ENCODE measurements around the gene GAP43.

The GAP43 gene

GRCh38 chr3:115633467-115633866 is 10.2 kb downstream of the GAP43 start:
- ATAC-seq (replicated peaks; ENCODE audit: extremely low read depth, poor library complexity, severe bottlenecking) (no peak), DNase-seq (ENCODE audit: low spot score in 2 of 2) (no peak)
- no peaks in the 10 kb centered on the region for H3K36me3 Mint-ChIP-seq (ENCODE audit: insufficient read depth)
- no peak overlapping the region for H3K4me3 Mint-ChIP-seq
- peaks cover 10% of the 10 kb centered on the region for H3K27me3 Mint-ChIP-seq
- H3K9me3 Mint-ChIP-seq = no peaks in the 10 kb centered on the region
- no peaks in the 10 kb centered on the region for H3K4me1 Mint-ChIP-seq
- H3K27ac Mint-ChIP-seq (ENCODE audit: low read depth) = no peak overlapping the region

GRCh38 chr3:115634052-115634451 is 10.7 kb downstream of the GAP43 start:
- Mint-ChIP-seq H3K27ac (ENCODE audit: low read depth) (no peak overlapping the region), H3K4me3 (no peak overlapping the region), H3K9me3 (no peaks in the 10 kb centered on the region), H3K36me3 (ENCODE audit: insufficient read depth) (no peaks in the 10 kb centered on the region), H3K4me1 (no peaks in the 10 kb centered on the region), H3K27me3 (peaks cover 10% of the 10 kb centered on the region)
- no peak for ATAC-seq (replicated peaks; ENCODE audit: extremely low read depth, poor library complexity, severe bottlenecking)
- no peak for DNase-seq (ENCODE audit: low spot score in 2 of 2)

- no peak overlapping the region for H3K27ac Mint-ChIP-seq (ENCODE audit: low read depth)
- no peaks in the 10 kb centered on the region for H3K36me3 Mint-ChIP-seq (ENCODE audit: insufficient read depth)
- no peaks in the 10 kb centered on the region for H3K4me1 Mint-ChIP-seq
- ATAC-seq (replicated peaks; ENCODE audit: extremely low read depth, poor library complexity, severe bottlenecking) (no peak), DNase-seq (ENCODE audit: low spot score in 2 of 2) (no peak)
- no peaks in the 10 kb centered on the region for H3K9me3 Mint-ChIP-seq
- peaks cover 10% of the 10 kb centered on the region for H3K27me3 Mint-ChIP-seq
- H3K4me3 Mint-ChIP-seq = no peak overlapping the region
Measured at GRCh38 chr3:115635406-115635805, 12.1 kb downstream of the GAP43 start.

GRCh38 chr3:115638241-115638640 is 14.9 kb downstream of the GAP43 start:
- Mint-ChIP-seq H3K27me3 (peaks cover 18% of the 10 kb centered on the region), H3K4me1 (no peaks in the 10 kb centered on the region)

GRCh38 chr3:115638991-115639390 is 15.7 kb downstream of the GAP43 start:
- DNase-seq (ENCODE audit: low spot score in 2 of 2) (no peak), ATAC-seq (replicated peaks; ENCODE audit: extremely low read depth, poor library complexity, severe bottlenecking) (no peak)
- Mint-ChIP-seq H3K27me3 (peaks cover 24% of the 10 kb centered on the region), H3K9me3 (no peaks in the 10 kb centered on the region), H3K27ac (ENCODE audit: low read depth) (no peak overlapping the region), H3K4me3 (no peak overlapping the region), H3K36me3 (ENCODE audit: insufficient read depth) (no peaks in the 10 kb centered on the region), H3K4me1 (no peaks in the 10 kb centered on the region)

More at GRCh38 chr3:115638241-115638640, 14.9 kb downstream of the GAP43 start:
- DNase-seq (ENCODE audit: low spot score in 2 of 2) (no peak), ATAC-seq (replicated peaks; ENCODE audit: extremely low read depth, poor library complexity, severe bottlenecking) (no peak)
- Mint-ChIP-seq H3K9me3 (no peaks in the 10 kb centered on the region), H3K4me3 (no peak overlapping the region), H3K27ac (ENCODE audit: low read depth) (no peak overlapping the region), H3K36me3 (ENCODE audit: insufficient read depth) (no peaks in the 10 kb centered on the region)

- Mint-ChIP-seq H3K9me3 (no peaks in the 10 kb centered on the region), H3K27me3 (peaks cover 39% of the 10 kb centered on the region), H3K4me1 (no peaks in the 10 kb centered on the region), H3K36me3 (ENCODE audit: insufficient read depth) (no peaks in the 10 kb centered on the region), H3K27ac (ENCODE audit: low read depth) (no peak overlapping the region), H3K4me3 (no peak overlapping the region)
- no peak for DNase-seq (ENCODE audit: low spot score in 2 of 2)
- ATAC-seq (replicated peaks; ENCODE audit: extremely low read depth, poor library complexity, severe bottlenecking) = no peak
Measured at GRCh38 chr3:115644391-115644790, 21.1 kb downstream of the GAP43 start.

- Mint-ChIP-seq H3K4me1 (no peaks in the 10 kb centered on the region), H3K36me3 (ENCODE audit: insufficient read depth) (no peaks in the 10 kb centered on the region), H3K4me3 (no peak overlapping the region), H3K9me3 (no peaks in the 10 kb centered on the region), H3K27ac (ENCODE audit: low read depth) (no peak overlapping the region), H3K27me3 (peaks cover 33% of the 10 kb centered on the region)
- no peak for ATAC-seq (replicated peaks; ENCODE audit: extremely low read depth, poor library complexity, severe bottlenecking)
- DNase-seq (ENCODE audit: low spot score in 2 of 2) = no peak
Measured at GRCh38 chr3:115646027-115646690, 22.8 kb downstream of the GAP43 start.

- ATAC-seq (replicated peaks; ENCODE audit: extremely low read depth, poor library complexity, severe bottlenecking) (no peak), DNase-seq (ENCODE audit: low spot score in 2 of 2) (no peak)
- Mint-ChIP-seq H3K36me3 (ENCODE audit: insufficient read depth) (no peaks in the 10 kb centered on the region), H3K9me3 (no peaks in the 10 kb centered on the region), H3K4me3 (no peak overlapping the region), H3K4me1 (no peaks in the 10 kb centered on the region), H3K27ac (ENCODE audit: low read depth) (no peak overlapping the region), H3K27me3 (peaks cover 19% of the 10 kb centered on the region)
Measured at GRCh38 chr3:115648559-115648958, 25.2 kb downstream of the GAP43 start.

GRCh38 chr3:115651087-115651486 is 27.8 kb downstream of the GAP43 start:
- no peaks in the 10 kb centered on the region for H3K4me1 Mint-ChIP-seq
- no peaks in the 10 kb centered on the region for H3K36me3 Mint-ChIP-seq (ENCODE audit: insufficient read depth)
- H3K9me3 Mint-ChIP-seq = no peaks in the 10 kb centered on the region
- H3K27me3 Mint-ChIP-seq = peaks cover 14% of the 10 kb centered on the region
- no peak overlapping the region for H3K4me3 Mint-ChIP-seq
- H3K27ac Mint-ChIP-seq (ENCODE audit: low read depth) = no peak overlapping the region
- no peak for DNase-seq (ENCODE audit: low spot score in 2 of 2)
- no peak for ATAC-seq (replicated peaks; ENCODE audit: extremely low read depth, poor library complexity, severe bottlenecking)

- no peak overlapping the region for H3K4me3 Mint-ChIP-seq
- no peak overlapping the region for H3K27ac Mint-ChIP-seq (ENCODE audit: low read depth)
- no peaks in the 10 kb centered on the region for H3K9me3 Mint-ChIP-seq
- ATAC-seq (replicated peaks; ENCODE audit: extremely low read depth, poor library complexity, severe bottlenecking) = no peak
- H3K27me3 Mint-ChIP-seq = peaks cover 14% of the 10 kb centered on the region
- H3K4me1 Mint-ChIP-seq = no peaks in the 10 kb centered on the region
- no peak for DNase-seq (ENCODE audit: low spot score in 2 of 2)
- H3K36me3 Mint-ChIP-seq (ENCODE audit: insufficient read depth) = no peaks in the 10 kb centered on the region
Measured at GRCh38 chr3:115651599-115651998, 28.3 kb downstream of the GAP43 start.

- Mint-ChIP-seq H3K27ac (ENCODE audit: low read depth) (no peak overlapping the region), H3K4me1 (peaks cover 10% of the 10 kb centered on the region), H3K27me3 (peaks cover 6% of the 10 kb centered on the region), H3K9me3 (no peaks in the 10 kb centered on the region), H3K4me3 (no peak overlapping the region), H3K36me3 (ENCODE audit: insufficient read depth) (peaks cover under 1% of the 10 kb centered on the region)
- no peak for DNase-seq (ENCODE audit: low spot score in 2 of 2)
- ATAC-seq (replicated peaks; ENCODE audit: extremely low read depth, poor library complexity, severe bottlenecking) = no peak
Measured at GRCh38 chr3:115652738-115653137, 29.4 kb downstream of the GAP43 start.

- ATAC-seq (replicated peaks; ENCODE audit: extremely low read depth, poor library complexity, severe bottlenecking) = no peak
- peaks cover 25% of the 10 kb centered on the region for H3K4me1 Mint-ChIP-seq
- DNase-seq (ENCODE audit: low spot score in 2 of 2) = no peak
- H3K27me3 Mint-ChIP-seq = no peaks in the 10 kb centered on the region
- peaks cover 3% of the 10 kb centered on the region for H3K36me3 Mint-ChIP-seq (ENCODE audit: insufficient read depth)
- H3K27ac Mint-ChIP-seq (ENCODE audit: low read depth) = no peak overlapping the region
- no peaks in the 10 kb centered on the region for H3K9me3 Mint-ChIP-seq
- no peak overlapping the region for H3K4me3 Mint-ChIP-seq
Measured at GRCh38 chr3:115655761-115656282, 32.5 kb downstream of the GAP43 start.

- H3K36me3 Mint-ChIP-seq (ENCODE audit: insufficient read depth) = peaks cover 3% of the 10 kb centered on the region
- peak overlapping the region; percentile 19 for H3K4me3 Mint-ChIP-seq
- peaks cover 25% of the 10 kb centered on the region for H3K4me1 Mint-ChIP-seq
- no peaks in the 10 kb centered on the region for H3K9me3 Mint-ChIP-seq
- no peak for ATAC-seq (replicated peaks; ENCODE audit: extremely low read depth, poor library complexity, severe bottlenecking)
- peak overlapping the region; percentile 54 for H3K27ac Mint-ChIP-seq (ENCODE audit: low read depth)
- no peak for DNase-seq (ENCODE audit: low spot score in 2 of 2)
- H3K27me3 Mint-ChIP-seq = no peaks in the 10 kb centered on the region
Measured at GRCh38 chr3:115657168-115657567, 33.9 kb downstream of the GAP43 start.
